ENCODE measurements around the gene SOX10.

SOX10 gene

GRCh38 chr22:38016182-38017151 lies 32.1 kb upstream of the SOX10 start:
- no peak for DNase-seq (ENCODE audit: low read depth in 3 of 3)

GRCh38 chr22:38014083-38014482 lies 29.7 kb upstream of the SOX10 start:
- no peak for DNase-seq (ENCODE audit: low read depth in 3 of 3)

GRCh38 chr22:38012604-38013072 lies 28.3 kb upstream of the SOX10 start:
- no peak for DNase-seq (ENCODE audit: low read depth in 3 of 3)

GRCh38 chr22:38009000-38009806 lies 24.8 kb upstream of the SOX10 start:
- no peak for DNase-seq (ENCODE audit: low read depth in 3 of 3)

- DNase-seq (ENCODE audit: low read depth in 3 of 3): no peak
Observed at GRCh38 chr22:38007330-38007902, 23.1 kb upstream of the SOX10 start.

- no peak for DNase-seq (ENCODE audit: low read depth in 3 of 3)
Observed at GRCh38 chr22:38006906-38007305, 22.6 kb upstream of the SOX10 start.

- DNase-seq (ENCODE audit: low read depth in 3 of 3): no peak
Observed at GRCh38 chr22:38005943-38006342, 21.6 kb upstream of the SOX10 start.

- DNase-seq (ENCODE audit: low read depth in 3 of 3): no peak
Observed at GRCh38 chr22:37999640-38000272, 15.4 kb upstream of the SOX10 start.

GRCh38 chr22:37999236-37999635 lies 14.9 kb upstream of the SOX10 start:
- no peak for DNase-seq (ENCODE audit: low read depth in 3 of 3)

- DNase-seq (ENCODE audit: low read depth in 3 of 3): no peak
Observed at GRCh38 chr22:37998543-37998942, 14.2 kb upstream of the SOX10 start.

GRCh38 chr22:37996515-37997246 lies 12.3 kb upstream of the SOX10 start:
- DNase-seq (ENCODE audit: low read depth in 3 of 3): no peak

GRCh38 chr22:37996079-37996478 lies 11.7 kb upstream of the SOX10 start:
- no peak for DNase-seq (ENCODE audit: low read depth in 3 of 3)

- no peak for DNase-seq (ENCODE audit: low read depth in 3 of 3)
Observed at GRCh38 chr22:37995460-37995859, 11.1 kb upstream of the SOX10 start.

GRCh38 chr22:37994982-37995381 lies 10.6 kb upstream of the SOX10 start:
- no peak for DNase-seq (ENCODE audit: low read depth in 3 of 3)

- no peak for DNase-seq (ENCODE audit: low read depth in 3 of 3)
Observed at GRCh38 chr22:37994049-37994448, 9.7 kb upstream of the SOX10 start.

- DNase-seq (ENCODE audit: low read depth in 3 of 3): no peak
Observed at GRCh38 chr22:37991731-37992442, 7.5 kb upstream of the SOX10 start.

- DNase-seq (ENCODE audit: low read depth in 3 of 3): no peak
Observed at GRCh38 chr22:37990862-37991261, 6.5 kb upstream of the SOX10 start.

GRCh38 chr22:37990301-37990700 lies 5.9 kb upstream of the SOX10 start:
- DNase-seq (ENCODE audit: low read depth in 3 of 3): no peak

- no peak for DNase-seq (ENCODE audit: low read depth in 3 of 3)
Observed at GRCh38 chr22:37989146-37990045, 5.0 kb upstream of the SOX10 start.
